SK-N-SH (cell line): Measurements from ENCODE around the gene TM2D3. TPM values are rescaled to one million over a fixed set of nuclear protein-coding genes. Genes with fewer than 3 reads are reported as not detected.
A peak's percentile ranks its signal among the peaks of the same experiment; 100 is the strongest.

ENCODE experiments used
- CTCF ChIA-PET: fragments of 300-600, 350-600 bp; formaldehyde crosslinking; extraction: SDS; loops from one replicate; lab custom pipeline; 2021; lab: Yijun Ruan, JAX
- POLR2A ChIA-PET: fragments of 350-600 bp; sonication (Branson Sonifier 250); formaldehyde crosslinking; extraction: SDS; loops from one replicate; lab custom pipeline; 2020; ENCODE audit warnings: antibody characterized with exemption, inconsistent platforms; lab: Yijun Ruan, JAX
- DNase-seq: peaks from one replicate; pipeline ENCODE4 v3.0.0; 2012
- H2AFZ ChIP-seq: fragments of 200-600 bp; sonication (generic); 2 replicates; pipeline ENCODE4 v1.8.1; 2016; ENCODE audit warnings: antibody characterized with exemption, mild to moderate bottlenecking, low read depth
- H3F3A ChIP-seq: fragments of 200-600 bp; sonication (generic); replicated peaks from 2 replicates; pipeline ENCODE3; 2016; ENCODE audit warnings: antibody characterized with exemption, mild to moderate bottlenecking; ENCODE audit not compliant: insufficient read depth
- H3K27ac ChIP-seq, 2 experiments: fragments of 200-500 bp in 1 of 2; fragments of 200-600 bp in 1 of 2; sonication (Bioruptor generic) in 1 of 2; sonication (generic), shearing (Covaris generic) in 1 of 2; 2 replicates each; pipeline versions ENCODE4 v1.5.1 to v1.6.1; 2014 to 2016; ENCODE audit warnings: low read depth in 2 of 2, inconsistent platforms in 1 of 2, low read length in 1 of 2, mild to moderate bottlenecking in 1 of 2, mixed read lengths in 1 of 2
- H3K27me3 ChIP-seq: fragments of 200-600 bp; sonication (generic), shearing (Covaris generic); 2 replicates; pipeline ENCODE4 v1.6.1; 2016; ENCODE audit warnings: mixed run types; ENCODE audit not compliant: insufficient read depth
- H3K36me3 ChIP-seq, 2 experiments: fragments of 200-500 bp in 1 of 2; fragments of 200-600 bp in 1 of 2; sonication (Bioruptor generic) in 1 of 2; sonication (generic) in 1 of 2; replicated peaks in 1 of 2; 2 replicates each; pipeline versions ENCODE3 to v1.5.1; 2014 to 2016; ENCODE audit warnings: low read length in 1 of 2, mild to moderate bottlenecking in 1 of 2; ENCODE audit not compliant: insufficient read depth in 2 of 2, control insufficient read depth in 1 of 2
- H3K4me1 ChIP-seq, 2 experiments: fragments of 200-500 bp in 1 of 2; fragments of 200-600 bp in 1 of 2; sonication (Bioruptor generic) in 1 of 2; sonication (generic), shearing (Covaris generic) in 1 of 2; 2 replicates each; pipeline versions ENCODE4 v1.5.1 to v1.6.1; 2014 to 2016; ENCODE audit warnings: low read depth in 1 of 2, low read length in 1 of 2, mixed run types in 1 of 2; ENCODE audit not compliant: insufficient read depth in 2 of 2, control insufficient read depth in 1 of 2
- H3K4me2 ChIP-seq: fragments of 200-600 bp; sonication (generic), shearing (Covaris generic); 2 replicates; pipeline ENCODE4 v1.6.1; 2017; ENCODE audit warnings: mixed run types
- H3K4me3 ChIP-seq, 2 experiments: fragments of 200-500 bp in 1 of 2; fragments of 200-600 bp in 1 of 2; sonication (Bioruptor generic) in 1 of 2; sonication (generic), shearing (Covaris generic) in 1 of 2; 2 replicates each; pipeline versions ENCODE4 v1.5.1 to v1.8.1; 2014 to 2016; ENCODE audit warnings: low read depth in 2 of 2, inconsistent platforms in 1 of 2, low read length in 1 of 2, mild to moderate bottlenecking in 1 of 2, mixed read lengths in 1 of 2, moderate library complexity in 1 of 2
- H3K79me2 ChIP-seq: fragments of 200-600 bp; sonication (generic); 2 replicates; pipeline ENCODE4 v1.8.1; 2017; ENCODE audit warnings: mild to moderate bottlenecking; ENCODE audit not compliant: insufficient read depth
- H3K9ac ChIP-seq: fragments of 200-600 bp; sonication (generic); 2 replicates; pipeline ENCODE4 v1.6.1; 2017; ENCODE audit warnings: mixed run types
- H3K9me2 ChIP-seq: fragments of 200-600 bp; sonication (generic); 2 replicates; pipeline ENCODE4 v1.6.1; 2017; ENCODE audit warnings: mixed run types
- H3K9me3 ChIP-seq: fragments of 200-600 bp; sonication (generic); 2 replicates; pipeline ENCODE4 v1.6.1; 2017; ENCODE audit warnings: mixed run types, mild to moderate bottlenecking, moderate library complexity
- H4K20me1 ChIP-seq: fragments of 200-600 bp; sonication (generic); 2 replicates; pipeline ENCODE4 v1.6.1; 2017; ENCODE audit warnings: mild to moderate bottlenecking, mixed run types; ENCODE audit not compliant: insufficient read depth
- CHD2 ChIP-seq: fragments of 150-350 bp; IDR thresholded peaks from 2 replicates; pipeline ENCODE4 v1.6.1; 2018; ENCODE audit warnings: low read length; ENCODE audit not compliant: partially characterized antibody
- ELF1 ChIP-seq: IDR thresholded peaks from 2 replicates; pipeline ENCODE4 v1.4.0; 2012
- FOSL2 ChIP-seq: IDR thresholded peaks from 2 replicates; pipeline ENCODE4 v1.4.0; 2012; ENCODE audit warnings: low read depth, mild to moderate bottlenecking, moderate library complexity, borderline replicate concordance
- FOXJ3 ChIP-seq: sonication (generic); formaldehyde crosslinking; IDR thresholded peaks from 2 replicates; pipeline ENCODE4 v1.5.1; 2020; ENCODE audit warnings: mild to moderate bottlenecking, missing genetic modification reagents
- FOXM1 ChIP-seq: IDR thresholded peaks from 2 replicates; pipeline ENCODE4 v1.4.0; 2012; ENCODE audit warnings: low read depth, mild to moderate bottlenecking
- GABPA ChIP-seq: IDR thresholded peaks from 2 replicates; pipeline ENCODE4 v1.4.0; 2012; ENCODE audit warnings: low read depth, mild to moderate bottlenecking
- MEF2A ChIP-seq: IDR thresholded peaks from 2 replicates; pipeline ENCODE4 v1.4.0; 2012; ENCODE audit warnings: low read depth, borderline replicate concordance
- MXI1 ChIP-seq: IDR thresholded peaks from 2 replicates; pipeline ENCODE4 v1.6.1; 2012; ENCODE audit warnings: mild to moderate bottlenecking, low read depth, low read length, improper control_type of control experiment
- NFIC ChIP-seq: IDR thresholded peaks from 2 replicates; pipeline ENCODE4 v1.4.0; 2012; ENCODE audit warnings: borderline replicate concordance
- NRF1 ChIP-seq: IDR thresholded peaks from 2 replicates; pipeline ENCODE4 v1.6.1; 2012; ENCODE audit warnings: low read depth, mild to moderate bottlenecking, low read length
- POLR2AphosphoS5 ChIP-seq: IDR thresholded peaks from 2 replicates; pipeline ENCODE4 v1.6.1; 2012; ENCODE audit warnings: low read depth, low read length
- RAD21 ChIP-seq: IDR thresholded peaks from 2 replicates; pipeline ENCODE4 v1.6.1; 2012; ENCODE audit warnings: mild to moderate bottlenecking, low read length
- RCOR1 ChIP-seq: fragments of 150-350 bp; IDR thresholded peaks from 2 replicates; pipeline ENCODE4 v1.6.1; 2017; ENCODE audit warnings: antibody characterized with exemption, low read length
- RFX5 ChIP-seq: IDR thresholded peaks from 2 replicates; pipeline ENCODE4 v1.6.1; 2012; ENCODE audit warnings: mild to moderate bottlenecking, improper control_type of control experiment, low read length
- RXRA ChIP-seq: IDR thresholded peaks from 2 replicates; pipeline ENCODE4 v1.4.0; 2012; ENCODE audit warnings: low read depth, mild to moderate bottlenecking, borderline replicate concordance
- SIN3A ChIP-seq: IDR thresholded peaks from 2 replicates; pipeline ENCODE4 v1.6.1; 2012; ENCODE audit warnings: low read depth, mild to moderate bottlenecking, low read length, moderate library complexity, borderline replicate concordance
- SMC3 ChIP-seq: IDR thresholded peaks from 2 replicates; pipeline ENCODE4 v1.6.1; 2012; ENCODE audit warnings: low read depth, low read length, improper control_type of control experiment
- TAF1 ChIP-seq: IDR thresholded peaks from 2 replicates; pipeline ENCODE4 v1.6.1; 2012; ENCODE audit warnings: low read depth, mild to moderate bottlenecking, low read length, moderate library complexity, borderline replicate concordance
- TCF12 ChIP-seq: IDR thresholded peaks from 2 replicates; pipeline ENCODE4 v1.4.0; 2012
- TEAD4 ChIP-seq: IDR thresholded peaks from 2 replicates; pipeline ENCODE4 v1.4.0; 2012; ENCODE audit warnings: mild to moderate bottlenecking, borderline replicate concordance; ENCODE audit not compliant: insufficient read depth
- YY1 ChIP-seq: IDR thresholded peaks from 2 replicates; pipeline ENCODE4 v1.4.0; 2012; ENCODE audit warnings: low read depth, mild to moderate bottlenecking
- WGBS: methylation state at CpG from one replicate; pipeline ENCODE4 v1.1.6; 2017; ENCODE audit warnings: low lambda C conversion rate; 5-methylcytosine and 5-hydroxymethylcytosine counted together
- polyA plus RNA-seq, 3 experiments: library from polyadenylated mRNA; depleted of rRNA; stranded (reverse); fragments of >200 nt; gene quantifications; 2 replicates each; pipeline ENCODE4 v1.2.3, GENCODE V29; 2012
- TF ChIP-seq, protein P1 (sequence below): IDR thresholded peaks from 2 replicates; pipeline ENCODE4 v1.4.0; 2012; ENCODE audit warnings: low read depth, borderline replicate concordance
- TF ChIP-seq, protein P2 (sequence below): IDR thresholded peaks from 2 replicates; pipeline ENCODE4 v1.4.0; 2012; ENCODE audit warnings: low read depth, borderline replicate concordance
- TF ChIP-seq, protein P3 (sequence below): fragments of 200-600 bp; sonication (generic); IDR thresholded peaks from 2 replicates; pipeline ENCODE4 v1.6.1; 2017; ENCODE audit warnings: antibody characterized with exemption, mild to moderate bottlenecking, moderate library complexity

TM2D3 gene
- polyA plus RNA-seq, 1 of the 3 experiments (the other 2 are of a cell fraction): 73.3 TPM

DNA sequence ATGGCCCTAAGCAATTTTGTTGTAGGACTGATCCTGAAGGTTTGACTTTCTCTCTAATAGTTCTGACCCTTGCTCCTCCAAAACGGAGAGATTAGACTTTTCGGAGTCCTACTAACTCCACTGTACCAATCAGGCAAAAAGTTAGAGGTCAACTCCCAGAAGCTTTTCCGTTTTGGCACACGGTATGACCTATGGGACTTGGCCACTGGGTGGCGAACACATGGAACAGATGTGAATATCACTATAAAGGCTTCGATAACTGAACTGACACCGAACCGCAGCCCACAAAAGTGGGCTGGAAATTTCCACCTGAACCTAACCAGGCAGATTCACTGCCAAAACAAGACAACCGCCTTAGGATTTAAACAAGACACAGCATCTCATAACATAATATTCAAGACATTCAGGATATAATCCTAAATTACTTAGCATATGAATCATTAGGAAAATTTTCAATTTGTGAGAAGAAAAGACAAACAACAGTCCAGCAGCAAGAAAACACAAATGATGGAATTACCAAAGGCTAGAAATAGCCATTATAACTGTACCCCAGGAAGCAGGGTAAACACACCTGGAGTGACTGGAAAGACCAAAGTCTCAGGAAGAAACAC, 12.2 kb upstream of the TM2D3 start:
- H3K27me3 ChIP-seq: no peaks in the 10 kb centered on the region
- TF ChIP-seq GABPA: no peak
- no peak for TF ChIP-seq RXRA
- no peak for TF ChIP-seq TEAD4
- TF ChIP-seq FOXJ3 (CRISPR knock-in tag): no peak
- TF ChIP-seq FOXM1: no peak
- no peak for TF ChIP-seq SIN3A
- TF ChIP-seq, protein P1, sequence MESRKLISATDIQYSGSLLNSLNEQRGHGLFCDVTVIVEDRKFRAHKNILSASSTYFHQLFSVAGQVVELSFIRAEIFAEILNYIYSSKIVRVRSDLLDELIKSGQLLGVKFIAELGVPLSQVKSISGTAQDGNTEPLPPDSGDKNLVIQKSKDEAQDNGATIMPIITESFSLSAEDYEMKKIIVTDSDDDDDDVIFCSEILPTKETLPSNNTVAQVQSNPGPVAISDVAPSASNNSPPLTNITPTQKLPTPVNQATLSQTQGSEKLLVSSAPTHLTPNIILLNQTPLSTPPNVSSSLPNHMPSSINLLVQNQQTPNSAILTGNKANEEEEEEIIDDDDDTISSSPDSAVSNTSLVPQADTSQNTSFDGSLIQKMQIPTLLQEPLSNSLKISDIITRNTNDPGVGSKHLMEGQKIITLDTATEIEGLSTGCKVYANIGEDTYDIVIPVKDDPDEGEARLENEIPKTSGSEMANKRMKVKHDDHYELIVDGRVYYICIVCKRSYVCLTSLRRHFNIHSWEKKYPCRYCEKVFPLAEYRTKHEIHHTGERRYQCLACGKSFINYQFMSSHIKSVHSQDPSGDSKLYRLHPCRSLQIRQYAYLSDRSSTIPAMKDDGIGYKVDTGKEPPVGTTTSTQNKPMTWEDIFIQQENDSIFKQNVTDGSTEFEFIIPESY: no peak
- no peak for TF ChIP-seq TAF1
- TF ChIP-seq, protein P2, sequence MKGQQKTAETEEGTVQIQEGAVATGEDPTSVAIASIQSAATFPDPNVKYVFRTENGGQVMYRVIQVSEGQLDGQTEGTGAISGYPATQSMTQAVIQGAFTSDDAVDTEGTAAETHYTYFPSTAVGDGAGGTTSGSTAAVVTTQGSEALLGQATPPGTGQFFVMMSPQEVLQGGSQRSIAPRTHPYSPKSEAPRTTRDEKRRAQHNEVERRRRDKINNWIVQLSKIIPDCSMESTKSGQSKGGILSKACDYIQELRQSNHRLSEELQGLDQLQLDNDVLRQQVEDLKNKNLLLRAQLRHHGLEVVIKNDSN: no peak
- no peak for TF ChIP-seq CHD2
- no peak for TF ChIP-seq MEF2A
- no peak for TF ChIP-seq NFIC
- TF ChIP-seq MXI1: no peak
- peak; percentile 23; the same call in 1 of the 2 replicates for TF ChIP-seq SMC3
- TF ChIP-seq FOSL2: no peak
- TF ChIP-seq RCOR1: no peak
- no peak for TF ChIP-seq YY1
- TF ChIP-seq POLR2AphosphoS5: no peak
- TF ChIP-seq NRF1: no peak
- TF ChIP-seq, protein P3, sequence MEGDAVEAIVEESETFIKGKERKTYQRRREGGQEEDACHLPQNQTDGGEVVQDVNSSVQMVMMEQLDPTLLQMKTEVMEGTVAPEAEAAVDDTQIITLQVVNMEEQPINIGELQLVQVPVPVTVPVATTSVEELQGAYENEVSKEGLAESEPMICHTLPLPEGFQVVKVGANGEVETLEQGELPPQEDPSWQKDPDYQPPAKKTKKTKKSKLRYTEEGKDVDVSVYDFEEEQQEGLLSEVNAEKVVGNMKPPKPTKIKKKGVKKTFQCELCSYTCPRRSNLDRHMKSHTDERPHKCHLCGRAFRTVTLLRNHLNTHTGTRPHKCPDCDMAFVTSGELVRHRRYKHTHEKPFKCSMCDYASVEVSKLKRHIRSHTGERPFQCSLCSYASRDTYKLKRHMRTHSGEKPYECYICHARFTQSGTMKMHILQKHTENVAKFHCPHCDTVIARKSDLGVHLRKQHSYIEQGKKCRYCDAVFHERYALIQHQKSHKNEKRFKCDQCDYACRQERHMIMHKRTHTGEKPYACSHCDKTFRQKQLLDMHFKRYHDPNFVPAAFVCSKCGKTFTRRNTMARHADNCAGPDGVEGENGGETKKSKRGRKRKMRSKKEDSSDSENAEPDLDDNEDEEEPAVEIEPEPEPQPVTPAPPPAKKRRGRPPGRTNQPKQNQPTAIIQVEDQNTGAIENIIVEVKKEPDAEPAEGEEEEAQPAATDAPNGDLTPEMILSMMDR: peak; percentile 46
- TF ChIP-seq TCF12: no peak
- TF ChIP-seq RAD21: 0 out of 2 replicates have a peak, but pooled peaks have one; percentile 10
- no peak for TF ChIP-seq RFX5
- no peak for TF ChIP-seq ELF1
- TF ChIP-seq, all 33 proteins: peak for 3
- Histone ChIP-seq H3K79me2 (no peaks in the 10 kb centered on the region), H3K9me3 (no peaks in the 10 kb centered on the region), H3K27ac (no peak overlapping the region), H4K20me1 (no peaks in the 10 kb centered on the region), H3K36me3 (peaks cover 12 to 19% of the 10 kb centered on the region in 2 experiments), H3K9ac (no peak overlapping the region), H3K4me2 (no peak overlapping the region), H3K4me1 (no peaks in the 10 kb centered on the region), H3F3A (no peaks in the 10 kb centered on the region), H3K9me2 (no peaks in the 10 kb centered on the region), H3K4me3 (no peak overlapping the region), H2AFZ (no peak overlapping the region)
- CTCF ChIA-PET: interaction anchor here (1.2 to 1.6 kb wide), 4 partner anchors 9 to 336 kb away, joined by 3 to 8 read pairs (median 5); no protein-coding TSS in a partner anchor
- POLR2A ChIA-PET: no interaction called here
- DNase-seq: no peak
- 89% methylated on average over 9 of the region's 9 CpGs for WGBS
